HG02840 (cell line): ENCODE results near the gene IMP4.

Experiments used
- ATAC-seq: cut with Tn5 transposase; IDR thresholded peaks from one replicate; pipeline ENCODE4 v1.9.1; 2021; ENCODE audit warnings: mild to moderate bottlenecking, moderate library complexity, moderate number of reproducible peaks; ENCODE audit not compliant: unreplicated experiment, low FRiP score

IMP4 gene

GRCh38 chr2:130336150-130336876, 6.4 kb upstream of the IMP4 start:
- no peak for ATAC-seq

- ATAC-seq = no peak
Observed at GRCh38 chr2:130336877-130337734, 5.6 kb upstream of the IMP4 start.

- ATAC-seq = no peak
Observed at GRCh38 chr2:130337735-130338325, 4.9 kb upstream of the IMP4 start.

GRCh38 chr2:130338793-130339345, 3.8 kb upstream of the IMP4 start:
- ATAC-seq = no peak

- ATAC-seq = no peak
Observed at GRCh38 chr2:130339885-130340745, 2.6 kb upstream of the IMP4 start.

GRCh38 chr2:130341562-130342019, 1.1 kb upstream of the IMP4 start:
- ATAC-seq = peak; percentile 2

GRCh38 chr2:130342020-130342532, 621 bp upstream of the IMP4 start:
- ATAC-seq = peak; percentile 68

- no peak for ATAC-seq
Observed at GRCh38 chr2:130344578-130344977, 1.9 kb downstream of the IMP4 start.

GRCh38 chr2:130345091-130345490, 2.4 kb downstream of the IMP4 start:
- no peak for ATAC-seq

GRCh38 chr2:130345611-130346010, 2.9 kb downstream of the IMP4 start:
- ATAC-seq = no peak

- ATAC-seq = no peak
Observed at GRCh38 chr2:130346041-130346740, 3.5 kb downstream of the IMP4 start.

GRCh38 chr2:130346741-130347066, 4.0 kb downstream of the IMP4 start:
- no peak for ATAC-seq

GRCh38 chr2:130347220-130347925, 4.7 kb downstream of the IMP4 start:
- ATAC-seq = no peak

GRCh38 chr2:130349174-130349573, 6.5 kb downstream of the IMP4 start:
- no peak for ATAC-seq

- no peak for ATAC-seq
Observed at GRCh38 chr2:130351711-130352110, 9.0 kb downstream of the IMP4 start.

- no peak for ATAC-seq
Observed at GRCh38 chr2:130352237-130352636, 9.5 kb downstream of the IMP4 start.

- no peak for ATAC-seq
Observed at GRCh38 chr2:130353291-130354138, 10.8 kb downstream of the IMP4 start.

- no peak for ATAC-seq
Observed at GRCh38 chr2:130354139-130354428, 11.4 kb downstream of the IMP4 start.
